ENCODE results near the gene GPR89B. TPM values are rescaled to one million over a fixed set of nuclear protein-coding genes. Genes with fewer than 3 reads are reported as not detected.
"Not testable (repeated sequence)": the region's sequence is repeated elsewhere in the genome, so short reads cannot be mapped to it uniquely, and the experiment has no call there.

GPR89B gene
- total RNA-seq, 1 experiment from 2014 or later = 39.3 TPM

GRCh38 chr1:147959680-147960079, 31.5 kb downstream of the GPR89B start:
- H3K9me2 ChIP-seq (replicated peaks; ENCODE audit: insufficient read depth, low read length); H3K79me2 ChIP-seq (ENCODE audit: low read length); H3K9me3 ChIP-seq (ENCODE audit: low read length); H3K4me2 ChIP-seq (ENCODE audit: low read depth, low read length, poor library complexity, severe bottlenecking); H3K27me3 ChIP-seq (ENCODE audit: low read length); H3K36me3 ChIP-seq (ENCODE audit: insufficient read depth, low read length); H2AFZ ChIP-seq (ENCODE audit: low read length); H3K4me3 ChIP-seq (ENCODE audit: low read length); H3K27ac ChIP-seq (ENCODE audit: low read length); H3K4me1 ChIP-seq (ENCODE audit: low read length); DNase-seq; H4K20me1 ChIP-seq (ENCODE audit: insufficient read depth, low read depth, low read length); H3K9ac ChIP-seq (ENCODE audit: low read length): not testable (repeated sequence)

- not testable (repeated sequence) for H3K4me3 ChIP-seq (ENCODE audit: low read length); H3K4me2 ChIP-seq (ENCODE audit: low read depth, low read length, poor library complexity, severe bottlenecking); H3K9me3 ChIP-seq (ENCODE audit: low read length); H2AFZ ChIP-seq (ENCODE audit: low read length); H3K27ac ChIP-seq (ENCODE audit: low read length); H3K4me1 ChIP-seq (ENCODE audit: low read length); H3K9me2 ChIP-seq (replicated peaks; ENCODE audit: insufficient read depth, low read length); H3K79me2 ChIP-seq (ENCODE audit: low read length); H4K20me1 ChIP-seq (ENCODE audit: insufficient read depth, low read depth, low read length); DNase-seq; H3K9ac ChIP-seq (ENCODE audit: low read length); H3K27me3 ChIP-seq (ENCODE audit: low read length); H3K36me3 ChIP-seq (ENCODE audit: insufficient read depth, low read length)
Measured at GRCh38 chr1:147964575-147964974, 36.4 kb downstream of the GPR89B start.

- H4K20me1 ChIP-seq (ENCODE audit: insufficient read depth, low read depth, low read length); H3K4me3 ChIP-seq (ENCODE audit: low read length); H3K9me3 ChIP-seq (ENCODE audit: low read length): not testable (repeated sequence)
Measured at GRCh38 chr1:147966657-147967056, 38.4 kb downstream of the GPR89B start.

GRCh38 chr1:147978896-147979651, 50.9 kb downstream of the GPR89B start:
- DNase-seq; H3K9me2 ChIP-seq (replicated peaks; ENCODE audit: insufficient read depth, low read length); H3K79me2 ChIP-seq (ENCODE audit: low read length); H3K4me3 ChIP-seq (ENCODE audit: low read length); H3K9me3 ChIP-seq (ENCODE audit: low read length); H3K27ac ChIP-seq (ENCODE audit: low read length); H3K4me2 ChIP-seq (ENCODE audit: low read depth, low read length, poor library complexity, severe bottlenecking); H3K4me1 ChIP-seq (ENCODE audit: low read length); H4K20me1 ChIP-seq (ENCODE audit: insufficient read depth, low read depth, low read length); H2AFZ ChIP-seq (ENCODE audit: low read length); H3K9ac ChIP-seq (ENCODE audit: low read length); H3K27me3 ChIP-seq (ENCODE audit: low read length); H3K36me3 ChIP-seq (ENCODE audit: insufficient read depth, low read length): not testable (repeated sequence)

More at GRCh38 chr1:147966657-147967056, 38.4 kb downstream of the GPR89B start:
- not testable (repeated sequence) for DNase-seq; H3K9me2 ChIP-seq (replicated peaks; ENCODE audit: insufficient read depth, low read length); H3K9ac ChIP-seq (ENCODE audit: low read length); H3K4me2 ChIP-seq (ENCODE audit: low read depth, low read length, poor library complexity, severe bottlenecking); H3K27ac ChIP-seq (ENCODE audit: low read length); H3K27me3 ChIP-seq (ENCODE audit: low read length); H3K36me3 ChIP-seq (ENCODE audit: insufficient read depth, low read length); H3K4me1 ChIP-seq (ENCODE audit: low read length); H3K79me2 ChIP-seq (ENCODE audit: low read length); H2AFZ ChIP-seq (ENCODE audit: low read length)

GRCh38 chr1:147985374-147985773, 57.2 kb downstream of the GPR89B start:
- not testable (repeated sequence) for H3K9me3 ChIP-seq (ENCODE audit: low read length); H3K27ac ChIP-seq (ENCODE audit: low read length); H3K36me3 ChIP-seq (ENCODE audit: insufficient read depth, low read length); H3K4me2 ChIP-seq (ENCODE audit: low read depth, low read length, poor library complexity, severe bottlenecking); H3K4me1 ChIP-seq (ENCODE audit: low read length); H3K9ac ChIP-seq (ENCODE audit: low read length); H3K4me3 ChIP-seq (ENCODE audit: low read length); H3K79me2 ChIP-seq (ENCODE audit: low read length); H2AFZ ChIP-seq (ENCODE audit: low read length); H3K27me3 ChIP-seq (ENCODE audit: low read length); H3K9me2 ChIP-seq (replicated peaks; ENCODE audit: insufficient read depth, low read length); H4K20me1 ChIP-seq (ENCODE audit: insufficient read depth, low read depth, low read length)
- peak; percentile 37 for DNase-seq

- not testable (repeated sequence) for H3K36me3 ChIP-seq (ENCODE audit: insufficient read depth, low read length); DNase-seq; H3K9me3 ChIP-seq (ENCODE audit: low read length); H3K9ac ChIP-seq (ENCODE audit: low read length); H3K4me2 ChIP-seq (ENCODE audit: low read depth, low read length, poor library complexity, severe bottlenecking); H3K4me3 ChIP-seq (ENCODE audit: low read length); H3K9me2 ChIP-seq (replicated peaks; ENCODE audit: insufficient read depth, low read length); H3K79me2 ChIP-seq (ENCODE audit: low read length); H4K20me1 ChIP-seq (ENCODE audit: insufficient read depth, low read depth, low read length); H3K27ac ChIP-seq (ENCODE audit: low read length); H3K4me1 ChIP-seq (ENCODE audit: low read length); H3K27me3 ChIP-seq (ENCODE audit: low read length); H2AFZ ChIP-seq (ENCODE audit: low read length)
Measured at GRCh38 chr1:147987893-147988292, 59.7 kb downstream of the GPR89B start.

- not testable (repeated sequence) for H3K36me3 ChIP-seq (ENCODE audit: insufficient read depth, low read length); H2AFZ ChIP-seq (ENCODE audit: low read length); H4K20me1 ChIP-seq (ENCODE audit: insufficient read depth, low read depth, low read length); H3K27ac ChIP-seq (ENCODE audit: low read length); H3K4me1 ChIP-seq (ENCODE audit: low read length); H3K27me3 ChIP-seq (ENCODE audit: low read length); H3K9ac ChIP-seq (ENCODE audit: low read length); H3K79me2 ChIP-seq (ENCODE audit: low read length); H3K4me3 ChIP-seq (ENCODE audit: low read length); H3K9me3 ChIP-seq (ENCODE audit: low read length); H3K9me2 ChIP-seq (replicated peaks; ENCODE audit: insufficient read depth, low read length); DNase-seq; H3K4me2 ChIP-seq (ENCODE audit: low read depth, low read length, poor library complexity, severe bottlenecking)
Measured at GRCh38 chr1:147992916-147993315, 64.7 kb downstream of the GPR89B start.

- H3K9me3 ChIP-seq (ENCODE audit: low read length); H2AFZ ChIP-seq (ENCODE audit: low read length); H3K4me1 ChIP-seq (ENCODE audit: low read length); H3K27me3 ChIP-seq (ENCODE audit: low read length); H3K4me2 ChIP-seq (ENCODE audit: low read depth, low read length, poor library complexity, severe bottlenecking); H3K9ac ChIP-seq (ENCODE audit: low read length); DNase-seq; H3K36me3 ChIP-seq (ENCODE audit: insufficient read depth, low read length); H3K4me3 ChIP-seq (ENCODE audit: low read length); H3K9me2 ChIP-seq (replicated peaks; ENCODE audit: insufficient read depth, low read length); H4K20me1 ChIP-seq (ENCODE audit: insufficient read depth, low read depth, low read length); H3K79me2 ChIP-seq (ENCODE audit: low read length); H3K27ac ChIP-seq (ENCODE audit: low read length): not testable (repeated sequence)
Measured at GRCh38 chr1:147993400-147993799, 65.2 kb downstream of the GPR89B start.
